ENCODE results near the gene GK. TPM values are rescaled to one million over a fixed set of nuclear protein-coding genes. Genes with fewer than 3 reads are reported as not detected.

GK gene
- total RNA-seq, 1 experiment from 2014 or later: 6.3 TPM

DNA sequence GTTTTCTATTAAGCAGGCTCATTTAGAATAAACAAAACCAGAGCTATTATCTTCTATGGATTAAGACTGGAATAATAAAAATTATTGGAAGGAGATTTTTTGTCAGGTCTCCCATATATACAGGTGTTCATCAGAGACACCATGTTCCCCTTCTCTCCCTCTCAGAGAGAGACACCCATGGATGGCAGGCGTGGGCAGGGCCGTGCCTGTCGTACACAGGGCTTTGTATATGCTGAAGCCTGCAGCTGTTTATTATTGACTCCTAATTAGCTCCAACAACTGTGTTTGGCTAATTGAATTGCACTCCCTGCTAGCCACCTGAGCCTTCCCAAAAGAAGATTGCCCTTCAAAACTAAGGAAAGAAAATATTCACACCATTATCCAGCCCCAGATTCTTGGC is 81.6 kb downstream of the GK start:
- BruUV-seq (replicated peaks): no TSS peak
- DNase-seq (ENCODE audit: low spot score): no peak
- H3K36me3 ChIP-seq (ENCODE audit: insufficient read depth, low read length, poor library complexity, severe bottlenecking): no peaks in the 10 kb centered on the region
- H3K9me3 ChIP-seq (ENCODE audit: low read depth, low read length, poor library complexity, severe bottlenecking): no peaks in the 10 kb centered on the region
- H3K27me3 ChIP-seq (replicated peaks; ENCODE audit: insufficient read depth, low read depth, low read length, poor library complexity): no peaks in the 10 kb centered on the region
- intact Hi-C loops (cut with micrococcal nuclease; ENCODE audit: unreplicated experiment): loop anchor here (10.0 kb wide), 1 partner anchor 300 kb away; no protein-coding TSS in a partner anchor
- no peak overlapping the region for H3K4me3 ChIP-seq (ENCODE audit: low read depth, low read length, poor library complexity, severe bottlenecking)
- no peak overlapping the region for H3K27ac ChIP-seq (ENCODE audit: low read depth, low read length, poor library complexity, severe bottlenecking)
- TF ChIP-seq, protein P1, sequence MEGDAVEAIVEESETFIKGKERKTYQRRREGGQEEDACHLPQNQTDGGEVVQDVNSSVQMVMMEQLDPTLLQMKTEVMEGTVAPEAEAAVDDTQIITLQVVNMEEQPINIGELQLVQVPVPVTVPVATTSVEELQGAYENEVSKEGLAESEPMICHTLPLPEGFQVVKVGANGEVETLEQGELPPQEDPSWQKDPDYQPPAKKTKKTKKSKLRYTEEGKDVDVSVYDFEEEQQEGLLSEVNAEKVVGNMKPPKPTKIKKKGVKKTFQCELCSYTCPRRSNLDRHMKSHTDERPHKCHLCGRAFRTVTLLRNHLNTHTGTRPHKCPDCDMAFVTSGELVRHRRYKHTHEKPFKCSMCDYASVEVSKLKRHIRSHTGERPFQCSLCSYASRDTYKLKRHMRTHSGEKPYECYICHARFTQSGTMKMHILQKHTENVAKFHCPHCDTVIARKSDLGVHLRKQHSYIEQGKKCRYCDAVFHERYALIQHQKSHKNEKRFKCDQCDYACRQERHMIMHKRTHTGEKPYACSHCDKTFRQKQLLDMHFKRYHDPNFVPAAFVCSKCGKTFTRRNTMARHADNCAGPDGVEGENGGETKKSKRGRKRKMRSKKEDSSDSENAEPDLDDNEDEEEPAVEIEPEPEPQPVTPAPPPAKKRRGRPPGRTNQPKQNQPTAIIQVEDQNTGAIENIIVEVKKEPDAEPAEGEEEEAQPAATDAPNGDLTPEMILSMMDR (conservative IDR thresholded peaks at IDR 0.05; ENCODE audit: low read depth, low read length): no peak
- TF ChIP-seq EZH2 (IDR thresholded peaks at IDR 0.05; ENCODE audit: borderline replicate concordance, low read depth, low read length, poor library complexity, severe bottlenecking): no peak
- POLR2A ChIA-PET (ENCODE audit: low non-redundant PET): no interaction called here
- CTCF ChIA-PET: no interaction called here
- H3K4me1 ChIP-seq (ENCODE audit: insufficient read depth, low read length, poor library complexity, severe bottlenecking): no peaks in the 10 kb centered on the region

DNA sequence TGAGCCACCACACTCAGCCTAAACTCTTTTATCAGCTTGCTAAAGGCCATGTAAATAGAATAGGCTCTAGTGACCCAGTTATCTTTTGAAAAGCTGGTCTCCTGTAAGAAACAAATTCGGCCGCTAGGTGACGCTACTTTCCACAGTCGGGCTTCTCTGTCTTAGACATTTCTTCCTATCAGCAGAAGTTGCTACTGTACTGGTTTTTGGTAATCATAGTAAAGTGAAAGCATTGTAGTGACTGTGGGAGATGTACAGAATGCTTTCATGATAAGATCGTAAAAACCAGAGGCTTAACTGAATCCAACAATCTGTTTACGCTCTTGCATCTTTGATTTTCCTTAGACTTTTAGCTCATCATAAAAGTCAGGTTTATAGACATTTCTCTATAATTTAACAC is 82.6 kb downstream of the GK start:
- Histone ChIP-seq H3K9me3 (ENCODE audit: low read depth, low read length, poor library complexity, severe bottlenecking) (no peaks in the 10 kb centered on the region), H3K4me1 (ENCODE audit: insufficient read depth, low read length, poor library complexity, severe bottlenecking) (no peaks in the 10 kb centered on the region), H3K4me3 (ENCODE audit: low read depth, low read length, poor library complexity, severe bottlenecking) (no peak overlapping the region), H3K27me3 (replicated peaks; ENCODE audit: insufficient read depth, low read depth, low read length, poor library complexity) (no peaks in the 10 kb centered on the region), H3K36me3 (ENCODE audit: insufficient read depth, low read length, poor library complexity, severe bottlenecking) (no peaks in the 10 kb centered on the region), H3K27ac (ENCODE audit: low read depth, low read length, poor library complexity, severe bottlenecking) (no peak overlapping the region)
- peak; percentile 74 for DNase-seq (ENCODE audit: low spot score)
- ChIA-PET CTCF (interaction anchor here (0.5 to 1.2 kb wide), 6 partner anchors 12 to 1337 kb away, joined by 3 to 8 read pairs (median 3); no protein-coding TSS in a partner anchor), POLR2A (ENCODE audit: low non-redundant PET) (no interaction called here)
- intact Hi-C loops (cut with micrococcal nuclease; ENCODE audit: unreplicated experiment): loop anchor here (10.0 kb wide), 1 partner anchor 299 kb away; no protein-coding TSS in a partner anchor
- TF ChIP-seq EZH2 (IDR thresholded peaks at IDR 0.05; ENCODE audit: borderline replicate concordance, low read depth, low read length, poor library complexity, severe bottlenecking): no peak
- TF ChIP-seq, protein P1 (conservative IDR thresholded peaks at IDR 0.05; ENCODE audit: low read depth, low read length): peak; percentile 80
- BruUV-seq (replicated peaks): no TSS peak

DNA sequence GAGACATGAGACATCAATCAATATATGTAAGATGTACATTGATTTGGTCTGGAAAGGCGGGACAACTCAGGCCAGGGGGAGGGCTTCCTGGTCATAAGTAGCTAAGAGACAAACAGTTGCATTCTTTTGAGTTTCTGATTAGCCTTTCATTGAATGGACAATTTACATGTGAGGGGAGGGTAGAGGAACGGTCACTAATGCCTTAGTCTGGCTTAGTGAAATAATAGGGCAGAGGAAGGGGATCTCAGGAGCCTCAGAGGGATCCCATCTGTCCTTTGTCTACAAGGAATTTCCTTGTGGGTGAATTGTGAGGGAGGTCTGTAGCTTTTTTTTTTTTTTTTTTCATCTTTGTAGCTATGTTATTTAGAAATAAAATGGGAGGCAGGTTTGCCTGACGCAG is 88.3 kb downstream of the GK start:
- no peak for TF ChIP-seq EZH2 (IDR thresholded peaks at IDR 0.05; ENCODE audit: borderline replicate concordance, low read depth, low read length, poor library complexity, severe bottlenecking)
- TF ChIP-seq, protein P1 (conservative IDR thresholded peaks at IDR 0.05; ENCODE audit: low read depth, low read length): no peak

More for the DNA sequence above, 88.3 kb downstream of the GK start:
- no peaks in the 10 kb centered on the region for H3K4me1 ChIP-seq (ENCODE audit: insufficient read depth, low read length, poor library complexity, severe bottlenecking)
- H3K27me3 ChIP-seq (replicated peaks; ENCODE audit: insufficient read depth, low read depth, low read length, poor library complexity): no peaks in the 10 kb centered on the region
- no peak for DNase-seq (ENCODE audit: low spot score)
- H3K4me3 ChIP-seq (ENCODE audit: low read depth, low read length, poor library complexity, severe bottlenecking): no peak overlapping the region
- no peaks in the 10 kb centered on the region for H3K9me3 ChIP-seq (ENCODE audit: low read depth, low read length, poor library complexity, severe bottlenecking)
- POLR2A ChIA-PET (ENCODE audit: low non-redundant PET): no interaction called here
- no TSS peak for BruUV-seq (replicated peaks)
- H3K27ac ChIP-seq (ENCODE audit: low read depth, low read length, poor library complexity, severe bottlenecking): no peak overlapping the region
- CTCF ChIA-PET: interaction anchor here (0.6 to 0.7 kb wide), 2 partner anchors 9 to 234 kb away, joined by 3 to 4 read pairs; no protein-coding TSS in a partner anchor
- intact Hi-C loops (cut with micrococcal nuclease; ENCODE audit: unreplicated experiment): no loop called here
- no peaks in the 10 kb centered on the region for H3K36me3 ChIP-seq (ENCODE audit: insufficient read depth, low read length, poor library complexity, severe bottlenecking)

Measured in A673 (cell line).